HEK293 (cell line): ENCODE data around the gene TMOD1.

Experiments
- CTCF ChIA-PET: fragments of 350-600 bp; formaldehyde crosslinking; extraction: SDS; loops from one replicate; lab custom pipeline; 2021; ENCODE audit warnings: antibody characterized with exemption; lab: Yijun Ruan, JAX
- POLR2A ChIA-PET: fragments of 300-600 bp; formaldehyde crosslinking; extraction: SDS; loops from one replicate; lab custom pipeline; 2020; ENCODE audit warnings: antibody characterized with exemption, inconsistent platforms; lab: Yijun Ruan, JAX
- H3K27ac ChIP-seq: fragments of 200-500 bp; sonication (Bioruptor generic); 2 replicates; pipeline ENCODE4 v1.5.1; 2014; ENCODE audit warnings: low read depth, low read length, control low read depth, inconsistent platforms; ENCODE audit errors: extremely low read depth
- H3K36me3 ChIP-seq, 2 experiments: fragments of 200-500 bp in 1 of 2; sonication (Bioruptor generic) in 1 of 2; 1 replicate in 1 of 2; 2 replicates in 1 of 2; pipeline ENCODE4 v1.5.1; 2014 to 2017; ENCODE audit warnings: inconsistent platforms in 2 of 2, low read length in 2 of 2; ENCODE audit not compliant: control insufficient read depth in 2 of 2, insufficient read depth in 1 of 2
- H3K4me1 ChIP-seq: fragments of 200-500 bp; sonication (Bioruptor generic); 2 replicates; pipeline ENCODE4 v1.5.1; 2014; ENCODE audit warnings: mild to moderate bottlenecking, low read length, inconsistent platforms; ENCODE audit not compliant: control insufficient read depth, insufficient read depth
- H3K4me3 ChIP-seq: 2 replicates; pipeline ENCODE4 v1.5.1; 2011; ENCODE audit warnings: low read depth, mild to moderate bottlenecking, control low read depth, low read length, moderate library complexity
- H3K9me3 ChIP-seq: fragments of 200-500 bp; sonication (Bioruptor generic); 2 replicates; pipeline ENCODE4 v1.5.1; 2014; ENCODE audit warnings: low read depth, low read length, inconsistent platforms; ENCODE audit not compliant: control insufficient read depth, insufficient read depth
- KLF9 ChIP-seq: fragments of 450-650 bp; formaldehyde crosslinking; IDR thresholded peaks from 2 replicates; pipeline ENCODE4 v1.5.1; 2016; ENCODE audit warnings: missing biosample characterization, missing genetic modification characterization, low read depth
- RBAK ChIP-seq: fragments of 450-650 bp; formaldehyde crosslinking; IDR thresholded peaks from 2 replicates; pipeline ENCODE4 v1.5.1; 2016; ENCODE audit warnings: missing biosample characterization, missing genetic modification characterization
- ZNF214 ChIP-seq: fragments of 450-650 bp; formaldehyde crosslinking; IDR thresholded peaks from 2 replicates; pipeline ENCODE4 v1.5.1; 2017; ENCODE audit warnings: missing biosample characterization, mild to moderate bottlenecking, missing genetic modification characterization, borderline replicate concordance
- ZNF274 ChIP-seq, 2 experiments: fragments of 200-500 bp in 1 of 2; fragments of 450-650 bp in 1 of 2; sonication (Bioruptor generic) in 1 of 2; formaldehyde crosslinking in 1 of 2; IDR thresholded peaks; 2 replicates each; pipeline versions ENCODE4 v1.5.1 to v1.6.1; 2014 to 2016; ENCODE audit warnings: borderline replicate concordance in 1 of 2, inconsistent platforms in 1 of 2, low read length in 1 of 2, missing biosample characterization in 1 of 2, missing genetic modification characterization in 1 of 2
- ZNF473 ChIP-seq: fragments of 450-650 bp; formaldehyde crosslinking; IDR thresholded peaks from 2 replicates; pipeline ENCODE4 v1.5.1; 2017; ENCODE audit warnings: missing biosample characterization, missing genetic modification characterization
- ZNF501 ChIP-seq: fragments of 450-650 bp; formaldehyde crosslinking; IDR thresholded peaks from 2 replicates; pipeline ENCODE4 v1.5.1; 2016; ENCODE audit warnings: missing biosample characterization, missing genetic modification characterization
- ZSCAN30 ChIP-seq: fragments of 450-650 bp; IDR thresholded peaks from 2 replicates; pipeline ENCODE4 v1.5.1; 2018; ENCODE audit warnings: missing biosample characterization, mild to moderate bottlenecking, missing genetic modification characterization, moderate library complexity
- TF ChIP-seq, protein P1 (sequence below): fragments of 450-650 bp; formaldehyde crosslinking; IDR thresholded peaks from 2 replicates; pipeline ENCODE4 v1.5.1; 2016; ENCODE audit warnings: missing biosample characterization, missing genetic modification characterization
- TF ChIP-seq, protein P2 (sequence below): fragments of 450-650 bp; formaldehyde crosslinking; IDR thresholded peaks from 2 replicates; pipeline ENCODE4 v1.5.1; 2016; ENCODE audit warnings: missing biosample characterization, missing genetic modification characterization
- TF ChIP-seq, protein P3 (sequence below): fragments of 450-650 bp; formaldehyde crosslinking; IDR thresholded peaks from 2 replicates; pipeline ENCODE4 v1.5.1; 2016; ENCODE audit warnings: missing biosample characterization, missing genetic modification characterization
- TF ChIP-seq, protein P4 (sequence below): fragments of 450-650 bp; formaldehyde crosslinking; IDR thresholded peaks from 2 replicates; pipeline ENCODE4 v1.5.1; 2016; ENCODE audit warnings: missing biosample characterization, missing genetic modification characterization
- TF ChIP-seq, protein P5 (sequence below): fragments of 450-650 bp; formaldehyde crosslinking; IDR thresholded peaks from 2 replicates; pipeline ENCODE4 v1.5.1; 2016; ENCODE audit warnings: missing biosample characterization, missing genetic modification characterization, borderline replicate concordance
- TF ChIP-seq, protein P6 (sequence below): fragments of 450-650 bp; formaldehyde crosslinking; conservative IDR thresholded peaks from 2 replicates; pipeline ENCODE4 v1.5.1; 2016; ENCODE audit warnings: low read depth, missing biosample characterization, missing genetic modification characterization
- TF ChIP-seq, protein P7 (sequence below): fragments of 450-650 bp; formaldehyde crosslinking; IDR thresholded peaks from 2 replicates; pipeline ENCODE4 v1.5.1; 2016; ENCODE audit warnings: missing biosample characterization, missing genetic modification characterization
- TF ChIP-seq, protein P8 (sequence below): fragments of 450-650 bp; formaldehyde crosslinking; IDR thresholded peaks from 2 replicates; pipeline ENCODE4 v1.5.1; 2017; ENCODE audit warnings: missing biosample characterization, missing genetic modification characterization

Gene TMOD1

DNA sequence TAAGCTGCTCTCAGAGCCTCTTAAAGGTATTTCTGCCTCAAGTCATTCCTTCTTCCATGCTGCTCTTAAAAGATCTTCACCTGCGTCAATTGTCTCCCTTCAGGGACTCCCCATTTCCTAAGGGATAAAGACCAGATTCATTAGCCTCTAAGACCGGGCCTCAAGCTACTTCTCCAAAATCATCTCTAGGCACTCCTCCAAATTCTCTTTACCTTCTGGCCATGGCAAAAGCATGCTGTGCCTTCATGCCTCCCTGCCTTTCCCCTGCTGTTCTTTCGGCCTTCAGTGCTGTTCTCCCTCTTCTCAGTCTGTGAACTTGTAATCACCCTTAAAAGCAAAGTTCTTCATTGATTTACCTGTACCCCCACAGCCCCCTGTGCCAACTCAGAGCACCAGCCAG is 4.4 kb downstream of the TMOD1 start:
- CTCF ChIA-PET = interaction anchor here (1.0 to 2.8 kb wide), 8 partner anchors 13 to 649 kb away, joined by 3 to 15 read pairs (median 4); no protein-coding TSS in a partner anchor
- Histone ChIP-seq H3K9me3 (no peaks in the 10 kb centered on the region), H3K36me3 (peaks cover 0 to 4% of the 10 kb centered on the region in 2 experiments; a peak in 1 of 3 replicates)
- TF ChIP-seq ZNF473 (tag by site-specific recombination) (no peak), ZNF501 (tag by site-specific recombination) (no peak)
- TF ChIP-seq, protein P1, sequence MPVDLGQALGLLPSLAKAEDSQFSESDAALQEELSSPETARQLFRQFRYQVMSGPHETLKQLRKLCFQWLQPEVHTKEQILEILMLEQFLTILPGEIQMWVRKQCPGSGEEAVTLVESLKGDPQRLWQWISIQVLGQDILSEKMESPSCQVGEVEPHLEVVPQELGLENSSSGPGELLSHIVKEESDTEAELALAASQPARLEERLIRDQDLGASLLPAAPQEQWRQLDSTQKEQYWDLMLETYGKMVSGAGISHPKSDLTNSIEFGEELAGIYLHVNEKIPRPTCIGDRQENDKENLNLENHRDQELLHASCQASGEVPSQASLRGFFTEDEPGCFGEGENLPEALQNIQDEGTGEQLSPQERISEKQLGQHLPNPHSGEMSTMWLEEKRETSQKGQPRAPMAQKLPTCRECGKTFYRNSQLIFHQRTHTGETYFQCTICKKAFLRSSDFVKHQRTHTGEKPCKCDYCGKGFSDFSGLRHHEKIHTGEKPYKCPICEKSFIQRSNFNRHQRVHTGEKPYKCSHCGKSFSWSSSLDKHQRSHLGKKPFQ = no peak
- TF ChIP-seq, protein P2, sequence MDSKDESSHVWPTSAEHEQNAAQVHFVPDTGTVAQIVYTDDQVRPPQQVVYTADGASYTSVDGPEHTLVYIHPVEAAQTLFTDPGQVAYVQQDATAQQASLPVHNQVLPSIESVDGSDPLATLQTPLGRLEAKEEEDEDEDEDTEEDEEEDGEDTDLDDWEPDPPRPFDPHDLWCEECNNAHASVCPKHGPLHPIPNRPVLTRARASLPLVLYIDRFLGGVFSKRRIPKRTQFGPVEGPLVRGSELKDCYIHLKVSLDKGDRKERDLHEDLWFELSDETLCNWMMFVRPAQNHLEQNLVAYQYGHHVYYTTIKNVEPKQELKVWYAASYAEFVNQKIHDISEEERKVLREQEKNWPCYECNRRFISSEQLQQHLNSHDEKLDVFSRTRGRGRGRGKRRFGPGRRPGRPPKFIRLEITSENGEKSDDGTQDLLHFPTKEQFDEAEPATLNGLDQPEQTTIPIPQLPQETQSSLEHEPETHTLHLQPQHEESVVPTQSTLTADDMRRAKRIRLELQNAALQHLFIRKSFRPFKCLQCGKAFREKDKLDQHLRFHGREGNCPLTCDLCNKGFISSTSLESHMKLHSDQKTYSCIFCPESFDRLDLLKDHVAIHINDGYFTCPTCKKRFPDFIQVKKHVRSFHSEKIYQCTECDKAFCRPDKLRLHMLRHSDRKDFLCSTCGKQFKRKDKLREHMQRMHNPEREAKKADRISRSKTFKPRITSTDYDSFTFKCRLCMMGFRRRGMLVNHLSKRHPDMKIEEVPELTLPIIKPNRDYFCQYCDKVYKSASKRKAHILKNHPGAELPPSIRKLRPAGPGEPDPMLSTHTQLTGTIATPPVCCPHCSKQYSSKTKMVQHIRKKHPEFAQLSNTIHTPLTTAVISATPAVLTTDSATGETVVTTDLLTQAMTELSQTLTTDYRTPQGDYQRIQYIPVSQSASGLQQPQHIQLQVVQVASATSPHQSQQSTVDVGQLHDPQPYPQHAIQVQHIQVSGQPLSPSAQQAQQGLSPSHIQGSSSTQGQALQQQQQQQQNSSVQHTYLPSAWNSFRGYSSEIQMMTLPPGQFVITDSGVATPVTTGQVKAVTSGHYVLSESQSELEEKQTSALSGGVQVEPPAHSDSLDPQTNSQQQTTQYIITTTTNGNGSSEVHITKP (tag by site-specific recombination) = no peak
- TF ChIP-seq, protein P3, sequence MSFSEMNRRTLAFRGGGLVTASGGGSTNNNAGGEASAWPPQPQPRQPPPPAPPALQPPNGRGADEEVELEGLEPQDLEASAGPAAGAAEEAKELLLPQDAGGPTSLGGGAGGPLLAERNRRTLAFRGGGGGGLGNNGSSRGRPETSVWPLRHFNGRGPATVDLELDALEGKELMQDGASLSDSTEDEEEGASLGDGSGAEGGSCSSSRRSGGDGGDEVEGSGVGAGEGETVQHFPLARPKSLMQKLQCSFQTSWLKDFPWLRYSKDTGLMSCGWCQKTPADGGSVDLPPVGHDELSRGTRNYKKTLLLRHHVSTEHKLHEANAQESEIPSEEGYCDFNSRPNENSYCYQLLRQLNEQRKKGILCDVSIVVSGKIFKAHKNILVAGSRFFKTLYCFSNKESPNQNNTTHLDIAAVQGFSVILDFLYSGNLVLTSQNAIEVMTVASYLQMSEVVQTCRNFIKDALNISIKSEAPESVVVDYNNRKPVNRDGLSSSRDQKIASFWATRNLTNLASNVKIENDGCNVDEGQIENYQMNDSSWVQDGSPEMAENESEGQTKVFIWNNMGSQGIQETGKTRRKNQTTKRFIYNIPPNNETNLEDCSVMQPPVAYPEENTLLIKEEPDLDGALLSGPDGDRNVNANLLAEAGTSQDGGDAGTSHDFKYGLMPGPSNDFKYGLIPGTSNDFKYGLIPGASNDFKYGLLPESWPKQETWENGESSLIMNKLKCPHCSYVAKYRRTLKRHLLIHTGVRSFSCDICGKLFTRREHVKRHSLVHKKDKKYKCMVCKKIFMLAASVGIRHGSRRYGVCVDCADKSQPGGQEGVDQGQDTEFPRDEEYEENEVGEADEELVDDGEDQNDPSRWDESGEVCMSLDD = no peak
- TF ChIP-seq, all 188 proteins: peak for 0
- Histone ChIP-seq H3K27ac (no peak overlapping the region), H3K4me3 (no peak overlapping the region), H3K4me1 (peaks cover 3% of the 10 kb centered on the region; the same call in 1 of the 2 replicates)
- POLR2A ChIA-PET = interaction anchor here (2.5 to 3.7 kb wide), 2 partner anchors 11 to 127 kb away, joined by 7 to 11 read pairs; partner anchors contain the start of genes NCBP1 and TSTD2

DNA sequence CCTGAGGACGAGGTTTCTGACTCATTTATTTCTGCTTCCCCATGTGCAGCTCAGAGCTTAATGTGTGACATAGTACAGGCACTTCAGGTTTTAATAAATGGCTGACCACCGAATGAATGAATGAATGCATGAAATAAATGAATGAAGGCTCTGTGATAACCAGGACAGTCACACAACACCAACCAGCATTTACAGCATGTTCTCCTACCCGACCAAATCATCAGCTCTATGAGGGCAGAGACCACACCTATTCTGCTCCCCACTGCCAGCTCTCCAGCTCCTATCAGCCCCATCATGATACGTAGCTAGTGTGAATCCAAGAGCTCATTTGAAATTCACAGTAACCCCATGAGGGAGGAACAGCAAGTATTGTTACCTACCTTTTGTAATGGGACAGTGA is 4.8 kb downstream of the TMOD1 start:
- no peak overlapping the region for H3K4me3 ChIP-seq
- CTCF ChIA-PET = interaction anchor here (1.0 to 2.8 kb wide), 9 partner anchors 13 to 650 kb away, joined by 3 to 15 read pairs (median 4); partner anchors contain the start of gene TDRD7
- peaks cover 0 to 4% of the 10 kb centered on the region in 2 experiments; a peak in 1 of 3 replicates for H3K36me3 ChIP-seq
- POLR2A ChIA-PET = interaction anchor here (2.5 to 3.7 kb wide), 2 partner anchors 11 to 127 kb away, joined by 7 to 11 read pairs; partner anchors contain the start of genes NCBP1 and TSTD2
- H3K4me1 ChIP-seq = peaks cover 3% of the 10 kb centered on the region; the same call in 1 of the 2 replicates
- TF ChIP-seq, protein P4, sequence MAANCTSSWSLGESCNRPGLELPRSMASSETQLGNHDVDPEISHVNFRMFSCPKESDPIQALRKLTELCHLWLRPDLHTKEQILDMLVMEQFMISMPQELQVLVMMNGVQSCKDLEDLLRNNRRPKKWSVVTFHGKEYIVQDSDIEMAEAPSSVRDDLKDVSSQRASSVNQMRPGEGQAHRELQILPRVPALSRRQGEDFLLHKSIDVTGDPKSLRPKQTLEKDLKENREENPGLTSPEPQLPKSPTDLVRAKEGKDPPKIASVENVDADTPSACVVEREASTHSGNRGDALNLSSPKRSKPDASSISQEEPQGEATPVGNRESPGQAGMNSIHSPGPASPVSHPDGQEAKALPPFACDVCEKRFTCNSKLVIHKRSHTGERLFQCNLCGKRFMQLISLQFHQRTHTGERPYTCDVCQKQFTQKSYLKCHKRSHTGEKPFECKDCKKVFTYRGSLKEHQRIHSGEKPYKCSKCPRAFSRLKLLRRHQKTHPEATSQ = no peak
- TF ChIP-seq, protein P5, sequence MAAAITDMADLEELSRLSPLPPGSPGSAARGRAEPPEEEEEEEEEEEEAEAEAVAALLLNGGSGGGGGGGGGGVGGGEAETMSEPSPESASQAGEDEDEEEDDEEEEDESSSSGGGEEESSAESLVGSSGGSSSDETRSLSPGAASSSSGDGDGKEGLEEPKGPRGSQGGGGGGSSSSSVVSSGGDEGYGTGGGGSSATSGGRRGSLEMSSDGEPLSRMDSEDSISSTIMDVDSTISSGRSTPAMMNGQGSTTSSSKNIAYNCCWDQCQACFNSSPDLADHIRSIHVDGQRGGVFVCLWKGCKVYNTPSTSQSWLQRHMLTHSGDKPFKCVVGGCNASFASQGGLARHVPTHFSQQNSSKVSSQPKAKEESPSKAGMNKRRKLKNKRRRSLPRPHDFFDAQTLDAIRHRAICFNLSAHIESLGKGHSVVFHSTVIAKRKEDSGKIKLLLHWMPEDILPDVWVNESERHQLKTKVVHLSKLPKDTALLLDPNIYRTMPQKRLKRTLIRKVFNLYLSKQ (tag by site-specific recombination) = no peak
- no peak for TF ChIP-seq KLF9 (tag by site-specific recombination)
- no peak for TF ChIP-seq RBAK (tag by site-specific recombination)
- TF ChIP-seq, protein P6, sequence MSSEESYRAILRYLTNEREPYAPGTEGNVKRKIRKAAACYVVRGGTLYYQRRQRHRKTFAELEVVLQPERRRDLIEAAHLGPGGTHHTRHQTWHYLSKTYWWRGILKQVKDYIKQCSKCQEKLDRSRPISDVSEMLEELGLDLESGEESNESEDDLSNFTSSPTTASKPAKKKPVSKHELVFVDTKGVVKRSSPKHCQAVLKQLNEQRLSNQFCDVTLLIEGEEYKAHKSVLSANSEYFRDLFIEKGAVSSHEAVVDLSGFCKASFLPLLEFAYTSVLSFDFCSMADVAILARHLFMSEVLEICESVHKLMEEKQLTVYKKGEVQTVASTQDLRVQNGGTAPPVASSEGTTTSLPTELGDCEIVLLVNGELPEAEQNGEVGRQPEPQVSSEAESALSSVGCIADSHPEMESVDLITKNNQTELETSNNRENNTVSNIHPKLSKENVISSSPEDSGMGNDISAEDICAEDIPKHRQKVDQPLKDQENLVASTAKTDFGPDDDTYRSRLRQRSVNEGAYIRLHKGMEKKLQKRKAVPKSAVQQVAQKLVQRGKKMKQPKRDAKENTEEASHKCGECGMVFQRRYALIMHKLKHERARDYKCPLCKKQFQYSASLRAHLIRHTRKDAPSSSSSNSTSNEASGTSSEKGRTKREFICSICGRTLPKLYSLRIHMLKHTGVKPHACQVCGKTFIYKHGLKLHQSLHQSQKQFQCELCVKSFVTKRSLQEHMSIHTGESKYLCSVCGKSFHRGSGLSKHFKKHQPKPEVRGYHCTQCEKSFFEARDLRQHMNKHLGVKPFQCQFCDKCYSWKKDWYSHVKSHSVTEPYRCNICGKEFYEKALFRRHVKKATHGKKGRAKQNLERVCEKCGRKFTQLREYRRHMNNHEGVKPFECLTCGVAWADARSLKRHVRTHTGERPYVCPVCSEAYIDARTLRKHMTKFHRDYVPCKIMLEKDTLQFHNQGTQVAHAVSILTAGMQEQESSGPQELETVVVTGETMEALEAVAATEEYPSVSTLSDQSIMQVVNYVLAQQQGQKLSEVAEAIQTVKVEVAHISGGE (tag by site-specific recombination) = no peak
- TF ChIP-seq ZNF274 (IDR thresholded peaks at IDR 0.05; ENCODE audit: low read length) = no peak
- no peak for TF ChIP-seq ZNF274 (tag by site-specific recombination; IDR thresholded peaks at IDR 0.05; ENCODE audit: borderline replicate concordance)
- TF ChIP-seq, protein P7, sequence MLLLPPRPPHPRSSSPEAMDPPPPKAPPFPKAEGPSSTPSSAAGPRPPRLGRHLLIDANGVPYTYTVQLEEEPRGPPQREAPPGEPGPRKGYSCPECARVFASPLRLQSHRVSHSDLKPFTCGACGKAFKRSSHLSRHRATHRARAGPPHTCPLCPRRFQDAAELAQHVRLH (tag by site-specific recombination) = no peak
- TF ChIP-seq, protein P8, sequence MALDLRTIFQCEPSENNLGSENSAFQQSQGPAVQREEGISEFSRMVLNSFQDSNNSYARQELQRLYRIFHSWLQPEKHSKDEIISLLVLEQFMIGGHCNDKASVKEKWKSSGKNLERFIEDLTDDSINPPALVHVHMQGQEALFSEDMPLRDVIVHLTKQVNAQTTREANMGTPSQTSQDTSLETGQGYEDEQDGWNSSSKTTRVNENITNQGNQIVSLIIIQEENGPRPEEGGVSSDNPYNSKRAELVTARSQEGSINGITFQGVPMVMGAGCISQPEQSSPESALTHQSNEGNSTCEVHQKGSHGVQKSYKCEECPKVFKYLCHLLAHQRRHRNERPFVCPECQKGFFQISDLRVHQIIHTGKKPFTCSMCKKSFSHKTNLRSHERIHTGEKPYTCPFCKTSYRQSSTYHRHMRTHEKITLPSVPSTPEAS (tag by site-specific recombination) = no peak
- no peak for TF ChIP-seq ZSCAN30
- no peak for TF ChIP-seq ZNF214 (tag by site-specific recombination)
- TF ChIP-seq, all 188 proteins: peak for 0
- Histone ChIP-seq H3K27ac (no peak overlapping the region), H3K9me3 (no peaks in the 10 kb centered on the region)
